Measurements from ENCODE around the gene SLC6A6.

DNA sequence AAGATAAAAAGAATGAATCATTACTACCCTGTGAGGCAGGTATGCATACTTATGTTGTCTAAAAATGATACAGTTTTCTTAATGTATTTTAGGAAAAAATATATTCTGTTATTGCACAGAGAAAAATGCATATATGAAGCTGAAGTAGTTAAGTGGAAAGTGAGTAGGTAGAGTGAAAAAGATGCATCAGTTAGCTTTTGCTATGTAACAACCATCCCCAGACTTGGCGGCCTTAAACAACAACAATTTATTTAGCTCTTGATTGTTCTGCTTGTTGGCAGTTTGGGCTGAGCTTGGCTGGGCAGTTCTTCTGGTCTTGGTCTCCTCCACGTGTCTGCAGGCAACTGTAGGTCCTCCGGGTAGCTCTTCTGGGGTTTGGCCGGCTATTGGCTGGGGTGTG, 45.7 kb downstream of the SLC6A6 start:
- TF ChIP-seq GATA2 (IDR thresholded peaks at IDR 0.05; ENCODE audit: low read depth, low read length) (no peak), GATA3 (IDR thresholded peaks at IDR 0.05; ENCODE audit: low read depth, low read length) (no peak)

Measured in SH-SY5Y (cell line).